GM19328 (cell line): Measurements from ENCODE around the gene CCDC116.
"Not testable (repeated sequence)": the region's sequence is repeated elsewhere in the genome, so short reads cannot be mapped to it uniquely, and the experiment has no call there.

Experiments
- ATAC-seq: cut with Tn5 transposase; IDR thresholded peaks from one replicate; pipeline ENCODE4 v1.9.1; 2021; ENCODE audit warnings: mild to moderate bottlenecking, moderate library complexity; ENCODE audit not compliant: unreplicated experiment

Gene CCDC116

GRCh38 chr22:21629255-21630149 is 3.1 kb upstream of the CCDC116 start, which contains the start of gene YDJC:
TSS of gene YDJC (minus strand) at chr22:21630022. CDS start at chr22:21630014, 8 bp downstream.
- peak; percentile 74 for ATAC-seq

- ATAC-seq: no peak
Observed at GRCh38 chr22:21631025-21631424, 1.5 kb upstream of the CCDC116 start.

GRCh38 chr22:21632931-21633330 is 371 bp downstream of the CCDC116 start:
- no peak for ATAC-seq

GRCh38 chr22:21633481-21633880 is 921 bp downstream of the CCDC116 start:
- ATAC-seq: no peak

- no peak for ATAC-seq
Observed at GRCh38 chr22:21634081-21634480, 1.5 kb downstream of the CCDC116 start.

GRCh38 chr22:21634844-21635243 is 2.3 kb downstream of the CCDC116 start:
- ATAC-seq: no peak

GRCh38 chr22:21635771-21636510 is 3.4 kb downstream of the CCDC116 start:
- no peak for ATAC-seq

GRCh38 chr22:21636629-21637218 is 4.2 kb downstream of the CCDC116 start:
- ATAC-seq: no peak

GRCh38 chr22:21637450-21637849 is 4.9 kb downstream of the CCDC116 start:
- ATAC-seq: not testable (repeated sequence)

GRCh38 chr22:21639359-21639758 is 6.8 kb downstream of the CCDC116 start:
- ATAC-seq: no peak

- no peak for ATAC-seq
Observed at GRCh38 chr22:21640810-21641209, 8.2 kb downstream of the CCDC116 start.

- ATAC-seq: no peak
Observed at GRCh38 chr22:21641417-21641788, 8.8 kb downstream of the CCDC116 start.

GRCh38 chr22:21641789-21642583 is 9.4 kb downstream of the CCDC116 start, which contains the start of gene SDF2L1:
TSS of gene SDF2L1 (plus strand) at chr22:21642302. CDS start at chr22:21642337, 35 bp downstream.
- ATAC-seq: peak; percentile 94

GRCh38 chr22:21642584-21643448 is 10.3 kb downstream of the CCDC116 start:
- ATAC-seq: no peak

GRCh38 chr22:21643533-21644357 is 11.2 kb downstream of the CCDC116 start:
- ATAC-seq: no peak

- not testable (repeated sequence) for ATAC-seq
Observed at GRCh38 chr22:21645513-21645912, 13.0 kb downstream of the CCDC116 start.

GRCh38 chr22:21646608-21647590 is 14.3 kb downstream of the CCDC116 start:
- ATAC-seq: no peak

GRCh38 chr22:21650280-21650679 is 17.7 kb downstream of the CCDC116 start:
- ATAC-seq: no peak
